ENCODE results near the gene ARPC5.

DNA sequence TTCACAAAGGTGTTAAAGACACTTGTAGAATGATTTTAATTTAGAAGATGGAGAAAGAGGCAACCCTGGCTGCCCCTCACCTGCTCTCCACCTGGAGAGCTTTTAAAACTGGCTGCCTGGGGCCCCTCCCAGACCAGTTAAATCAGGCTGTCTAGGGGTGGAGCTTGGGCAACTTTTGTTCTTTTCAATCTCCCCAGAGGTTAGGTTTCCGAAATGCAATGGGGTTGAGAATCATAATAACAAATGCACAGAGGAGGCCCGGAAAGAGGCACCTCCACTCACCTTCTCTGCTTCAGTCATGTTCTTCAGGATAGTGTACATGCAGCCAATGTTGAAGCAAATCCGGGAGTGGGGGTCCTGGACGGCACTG is 45.7 kb downstream of the ARPC5 start:
- TF ChIP-seq CTCF (IDR thresholded peaks at IDR 0.05), result no peak
- no peak for TF ChIP-seq POLR2A (IDR thresholded peaks at IDR 0.05)
